GM12878 (cell line): ENCODE results near the gene RAET1G. TPM values are rescaled to one million over a fixed set of nuclear protein-coding genes. Genes with fewer than 3 reads are reported as not detected.
"Not testable (repeated sequence)": the region's sequence is repeated elsewhere in the genome, so short reads cannot be mapped to it uniquely, and the experiment has no call there.

Source experiments
- ATAC-seq: fragments of 200-7000 bp; cut with Tn5 transposase; 3 replicates; pipeline ENCODE4 v1.9.1; 2020; ENCODE audit warnings: mild to moderate bottlenecking, moderate library complexity
- BruUV-seq: library from RNA; stranded (reverse); fragments of 400-500 nt; replicated peaks from 2 replicates; lab custom pipeline; 2021; lab: Mats Ljungman, UMichigan
- CTCF ChIA-PET: fragments of 300-600 bp; sonication (Branson Sonifier 250); formaldehyde crosslinking; extraction: SDS; loops from one replicate; lab custom pipeline; 2021; ENCODE audit warnings: inconsistent platforms; lab: Yijun Ruan, JAX
- POLR2A ChIA-PET: fragments of 350-600 bp; formaldehyde crosslinking; extraction: SDS; loops from one replicate; lab custom pipeline; 2021; ENCODE audit warnings: inconsistent platforms; lab: Charles Lee
- RAD21 ChIA-PET: fragments of 300-600 bp; sonication (Branson Sonifier 250); formaldehyde crosslinking; loops from one replicate; lab custom pipeline; 2023; ENCODE audit warnings: antibody characterized with exemption; ENCODE audit not compliant: unreplicated experiment; lab: Charles Lee
- SMC1A ChIA-PET: fragments of 300-600 bp; sonication (Branson Sonifier 250); formaldehyde crosslinking; loops from one replicate; lab custom pipeline; 2023; ENCODE audit not compliant: unreplicated experiment, uncharacterized antibody; lab: Charles Lee
- DNase-seq: peaks from one replicate; pipeline ENCODE4 v3.0.0-alpha.2; 2011; ENCODE audit warnings: low read depth, low spot score
- FAIRE-seq: peaks from 3 replicates; lab custom pipeline; 2011; peaks lifted over from hg19 to GRCh38; lab: Jason Lieb, UNC
- H2AFZ ChIP-seq: 2 replicates; pipeline ENCODE4 v1.6.0; 2011; ENCODE audit warnings: low read depth, low read length, control low read depth; ENCODE audit not compliant: control insufficient read depth
- H3K27ac ChIP-seq: 2 replicates; pipeline ENCODE4 v1.5.1; 2011; ENCODE audit warnings: control low read depth; ENCODE audit not compliant: control insufficient read depth, insufficient read depth
- H3K27me3 ChIP-seq, 2 experiments: replicated peaks in 1 of 2; 2 replicates each; pipeline versions ENCODE4 v1.6.0 to v1.6.1; 2011; ENCODE audit warnings: low read length in 1 of 2; ENCODE audit not compliant: control insufficient read depth in 2 of 2, insufficient read depth in 2 of 2
- H3K36me3 ChIP-seq, 2 experiments: 2 replicates each; pipeline ENCODE4 v1.5.1; 2011; ENCODE audit warnings: low read length in 1 of 2; ENCODE audit not compliant: control insufficient read depth in 2 of 2, insufficient read depth in 2 of 2
- H3K4me1 ChIP-seq: 2 replicates; pipeline ENCODE4 v1.6.1; 2011; ENCODE audit warnings: mild to moderate bottlenecking, low read length, moderate library complexity, mixed read lengths; ENCODE audit not compliant: control insufficient read depth, insufficient read depth
- H3K4me2 ChIP-seq: 2 replicates; pipeline ENCODE4 v1.6.0; 2011; ENCODE audit warnings: control low read depth; ENCODE audit not compliant: control insufficient read depth, insufficient read depth
- H3K4me3 ChIP-seq: fragments of 200-600 bp; sonication (generic); 2 replicates; pipeline ENCODE4 v1.5.1; 2016
- H3K79me2 ChIP-seq: 2 replicates; pipeline ENCODE4 v1.6.0; 2011; ENCODE audit warnings: low read length; ENCODE audit not compliant: control insufficient read depth, insufficient read depth
- H3K9ac ChIP-seq: 2 replicates; pipeline ENCODE4 v1.8.0; 2011; ENCODE audit warnings: low read length, control low read depth, mixed read lengths; ENCODE audit not compliant: control insufficient read depth, insufficient read depth
- H3K9me3 ChIP-seq: replicated peaks from 3 replicates; pipeline ENCODE4 v1.5.1; 2011; ENCODE audit warnings: mild to moderate bottlenecking, low read length; ENCODE audit not compliant: control insufficient read depth, insufficient read depth
- H4K20me1 ChIP-seq: 2 replicates; pipeline ENCODE4 v1.6.0; 2011; ENCODE audit not compliant: control insufficient read depth, insufficient read depth
- WGBS: methylation state at CpG from one replicate; pipeline ENCODE4 v1.1.6; 2016; ENCODE audit warnings: low lambda C conversion rate; ENCODE audit not compliant: insufficient replicate concordance, insufficient coverage; ENCODE audit errors: missing lambda C conversion rate; 5-methylcytosine and 5-hydroxymethylcytosine counted together
- in situ Hi-C: fragments of 300-500 bp; cut with MboI; formaldehyde crosslinking; loops from 9 replicates; pipeline ENCODE4 v1.14.3; 2018; ENCODE audit warnings: mixed read lengths
- intact Hi-C: fragments of 100-400 bp; cut with micrococcal nuclease; formaldehyde crosslinking; loops from one replicate; pipeline ENCODE4 v1.14.2; 2022; ENCODE audit not compliant: unreplicated experiment
- polyA plus RNA-seq, 11 experiments: library from polyadenylated mRNA; depleted of rRNA in 4 of 11; unstranded in 6 of 11; stranded (reverse) in 5 of 11; fragments of >200 nt; fragmentation: Nextera tagmentation in 4 of 11; fragmentation: Illumina TruSeq in 1 of 11; extraction: Ambion mirVana in 4 of 11; extraction: Trizol in 1 of 11; gene quantifications; 1 replicate in 1 of 11; 2 replicates in 10 of 11; pipeline versions ENCODE4 v1.2.1 to v1.2.3, GENCODE V29; 2011 to 2016; ENCODE audit warnings: inconsistent platforms in 2 of 11, missing spikeins in 2 of 11, low read depth in 1 of 11
- total RNA-seq, 4 experiments: library from RNA; depleted of rRNA in 3 of 4; stranded (reverse); fragments of >200 nt in 3 of 4; fragmentation: Illumina TruSeq in 1 of 4; extraction: Trizol in 1 of 4; gene quantifications; 2 replicates each; pipeline versions ENCODE4 v1.2.1 to v1.2.3, GENCODE V29; 2013 to 2021

The RAET1G gene
- total and polyA plus RNA-seq, 10 of the 15 experiments (the other 5 are each of a cell fraction or from before 2014, with no cell fraction given) = not detected

GRCh38 chr6:149945276-149945675 lies 22.4 kb upstream of the RAET1G start:
- POLR2A ChIA-PET, FAIRE-seq, H3K27ac ChIP-seq, H3K79me2 ChIP-seq, H3K4me3 ChIP-seq, H3K9ac ChIP-seq, BruUV-seq, H2AFZ ChIP-seq, H3K9me3 ChIP-seq, H3K4me2 ChIP-seq, DNase-seq, CTCF ChIA-PET, intact Hi-C loops, ATAC-seq, in situ Hi-C loops, H3K27me3 ChIP-seq, H4K20me1 ChIP-seq, SMC1A ChIA-PET, H3K36me3 ChIP-seq, H3K4me1 ChIP-seq, RAD21 ChIA-PET: not testable (repeated sequence)
- 40% methylated on average over 3 of the region's 6 CpGs for WGBS

GRCh38 chr6:149943321-149943720 lies 20.4 kb upstream of the RAET1G start:
- POLR2A ChIA-PET, SMC1A ChIA-PET, H3K27ac ChIP-seq, H4K20me1 ChIP-seq, H2AFZ ChIP-seq, H3K27me3 ChIP-seq, ATAC-seq, DNase-seq, RAD21 ChIA-PET, FAIRE-seq, in situ Hi-C loops, H3K79me2 ChIP-seq, intact Hi-C loops, H3K4me2 ChIP-seq, H3K36me3 ChIP-seq, H3K9me3 ChIP-seq, CTCF ChIA-PET, BruUV-seq, H3K9ac ChIP-seq, H3K4me3 ChIP-seq: not testable (repeated sequence)
- peaks cover 13% of the 10 kb centered on the region for H3K4me1 ChIP-seq
- 43% methylated on average over 5 of the region's 5 CpGs for WGBS
